Duodenal mucosa (tissue), 2 donors: ENCODE results near the gene CHKB.
"Not testable (repeated sequence)": the region's sequence is repeated elsewhere in the genome, so short reads cannot be mapped to it uniquely, and the experiment has no call there.

Source experiments
- H3K27ac ChIP-seq: one replicate; pipeline ENCODE4 v1.7.0; 2013; ENCODE audit warnings: low read depth, low read length
- H3K27me3 ChIP-seq, 2 donors: one replicate each; pipeline ENCODE4 v1.7.0; 2013; ENCODE audit warnings: low read length in 2 of 2, control low read depth in 1 of 2; ENCODE audit not compliant: insufficient read depth in 2 of 2, control insufficient read depth in 1 of 2
- H3K36me3 ChIP-seq, 2 donors: one replicate each; pipeline ENCODE4 v1.7.0; 2013; ENCODE audit warnings: low read length in 2 of 2, control low read depth in 1 of 2; ENCODE audit not compliant: insufficient read depth in 2 of 2, control insufficient read depth in 1 of 2
- H3K4me1 ChIP-seq, 2 donors: one replicate each; pipeline ENCODE4 v1.7.0; 2013; ENCODE audit warnings: low read length in 2 of 2, control low read depth in 1 of 2; ENCODE audit not compliant: insufficient read depth in 2 of 2, control insufficient read depth in 1 of 2
- H3K4me3 ChIP-seq, 2 donors: one replicate each; pipeline ENCODE4 v1.7.0; 2013; ENCODE audit warnings: low read length in 2 of 2, low read depth in 1 of 2
- H3K9ac ChIP-seq, 2 donors: one replicate each; pipeline ENCODE4 v1.7.0; 2013; ENCODE audit warnings: low read length in 2 of 2, low read depth in 1 of 2
- H3K9me3 ChIP-seq, 2 donors: one replicate each; pipeline ENCODE4 v1.7.0; 2013; ENCODE audit warnings: low read length in 2 of 2, control low read depth in 1 of 2; ENCODE audit not compliant: control insufficient read depth in 1 of 2

The CHKB gene

DNA sequence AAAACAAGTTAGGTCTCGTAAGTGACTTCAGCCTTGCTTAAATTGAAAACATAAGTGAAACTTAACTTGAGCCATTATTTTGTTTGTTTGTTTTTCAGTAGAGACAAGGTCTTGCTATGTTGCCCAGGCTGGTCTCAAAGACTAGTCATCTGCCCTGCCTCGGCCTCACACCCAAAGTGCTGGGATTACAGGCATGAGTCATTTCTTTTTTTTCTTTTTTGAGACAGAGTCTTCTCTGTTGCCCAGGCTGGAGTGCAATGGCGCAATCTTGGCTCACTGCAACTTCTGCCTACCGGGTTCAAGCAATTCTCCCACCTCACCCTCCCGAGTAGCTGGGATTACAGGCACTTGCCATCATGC is 41.0 kb downstream of the CHKB start:
- H3K27me3 ChIP-seq, H3K9ac ChIP-seq, H3K9me3 ChIP-seq, H3K36me3 ChIP-seq: not testable (repeated sequence)
- Histone ChIP-seq H3K4me1 (peaks cover 32 to 42% of the 10 kb centered on the region in 2 donors), H3K27ac (peak overlapping the region; percentile 51), H3K4me3 (peak overlapping the region in 1 of 2 donors; percentile 21)

DNA sequence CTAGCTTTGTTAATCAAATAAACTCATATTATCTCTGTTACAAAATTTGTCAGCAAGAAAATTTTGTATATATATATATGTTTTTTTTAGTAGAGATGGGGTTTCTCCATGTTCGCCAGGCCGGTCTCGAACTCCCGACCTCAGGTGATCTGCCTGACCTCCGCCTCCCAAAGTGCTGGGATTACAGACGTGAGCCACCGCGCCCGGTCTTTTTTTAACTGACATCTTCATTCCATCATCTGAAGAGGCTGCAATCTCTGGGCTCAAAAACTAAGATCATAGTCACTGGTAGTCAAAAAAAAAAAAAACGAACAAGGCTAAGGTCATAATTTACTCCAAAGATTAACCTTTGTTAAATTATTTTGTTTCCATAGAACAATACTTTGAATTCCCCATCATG is 42.3 kb downstream of the CHKB start:
- Histone ChIP-seq H3K9ac (peak overlapping the region in 1 of 2 donors; percentile 69), H3K9me3 (no peaks in the 10 kb centered on the region), H3K36me3 (no peaks in the 10 kb centered on the region), H3K27ac (no peak overlapping the region), H3K4me3 (no peak overlapping the region), H3K27me3 (no peaks in the 10 kb centered on the region), H3K4me1 (peaks cover 32 to 39% of the 10 kb centered on the region in 2 donors)

DNA sequence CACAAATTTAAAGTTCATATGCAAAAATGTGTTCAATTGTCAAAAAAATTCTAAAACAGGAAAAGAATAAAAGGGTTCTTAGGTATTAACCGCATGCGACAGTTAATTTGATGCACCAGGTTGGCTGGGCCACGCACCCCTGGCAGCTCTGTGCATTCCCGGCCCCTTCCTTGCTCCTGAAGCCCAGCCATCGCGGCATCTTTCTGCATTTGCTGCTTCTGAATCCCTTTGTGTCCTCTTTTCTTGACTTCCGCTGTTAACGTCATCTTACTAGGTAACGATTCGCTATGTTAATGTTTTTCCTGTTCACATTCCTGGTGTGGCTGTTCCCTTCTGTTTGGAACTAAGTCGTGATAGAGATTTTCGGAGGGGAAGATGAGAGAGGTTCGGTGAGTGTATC is 44.9 kb downstream of the CHKB start:
- no peaks in the 10 kb centered on the region for H3K27me3 ChIP-seq
- H3K4me1 ChIP-seq = peaks cover 22 to 28% of the 10 kb centered on the region in 2 donors
- H3K4me3 ChIP-seq = no peak overlapping the region
- no peak overlapping the region for H3K9ac ChIP-seq
- no peaks in the 10 kb centered on the region for H3K36me3 ChIP-seq
- peak overlapping the region; percentile 85 for H3K27ac ChIP-seq
- no peaks in the 10 kb centered on the region for H3K9me3 ChIP-seq

DNA sequence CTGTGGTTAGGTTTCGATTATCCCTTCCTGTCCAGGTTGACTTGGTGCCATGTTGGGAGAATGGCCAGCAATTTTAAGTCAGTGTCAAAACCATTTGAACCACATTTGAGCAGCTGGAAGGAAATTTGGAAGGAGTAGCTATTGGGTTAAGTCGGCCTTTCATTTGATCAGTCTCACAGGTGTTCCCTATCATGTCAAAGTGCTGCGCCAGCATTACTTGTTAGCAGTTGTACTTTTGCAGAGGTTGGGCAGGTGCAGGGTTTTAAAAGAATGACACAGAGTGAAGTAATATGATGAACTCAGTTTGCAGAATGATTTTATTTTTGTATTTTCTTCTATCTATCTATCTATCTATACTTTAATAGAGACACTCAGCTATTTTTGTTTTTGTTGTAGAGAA is 46.4 kb downstream of the CHKB start:
- H3K4me1 ChIP-seq = peaks cover 22 to 27% of the 10 kb centered on the region in 2 donors
- no peaks in the 10 kb centered on the region for H3K9me3 ChIP-seq
- no peaks in the 10 kb centered on the region for H3K36me3 ChIP-seq
- H3K27me3 ChIP-seq = no peaks in the 10 kb centered on the region
- no peak overlapping the region for H3K9ac ChIP-seq
- no peak overlapping the region for H3K4me3 ChIP-seq
- H3K27ac ChIP-seq = no peak overlapping the region

DNA sequence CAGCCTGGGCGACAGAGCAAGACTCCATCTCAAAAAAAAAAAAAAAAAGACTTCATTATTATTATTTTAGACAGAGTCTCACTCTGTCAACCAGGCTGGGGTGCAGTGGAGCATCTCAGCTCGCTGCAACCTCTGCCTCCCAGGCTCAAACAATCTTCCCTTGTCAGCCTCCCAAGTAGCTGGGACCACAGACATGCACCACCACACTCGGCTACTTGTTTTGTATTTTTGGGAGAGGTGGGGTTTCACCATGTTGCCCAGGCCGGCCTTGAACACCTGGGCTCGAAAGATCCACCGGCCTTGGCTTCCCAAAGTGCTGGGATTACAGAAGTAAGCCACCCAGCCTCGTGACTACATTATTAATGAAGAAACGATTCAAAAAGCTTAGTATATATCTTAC is 47.5 kb downstream of the CHKB start:
- Histone ChIP-seq H3K4me3 (no peak overlapping the region), H3K36me3 (no peaks in the 10 kb centered on the region), H3K4me1 (peaks cover 21 to 23% of the 10 kb centered on the region in 2 donors), H3K9ac (no peak overlapping the region), H3K27ac (no peak overlapping the region), H3K9me3 (no peaks in the 10 kb centered on the region), H3K27me3 (no peaks in the 10 kb centered on the region)

DNA sequence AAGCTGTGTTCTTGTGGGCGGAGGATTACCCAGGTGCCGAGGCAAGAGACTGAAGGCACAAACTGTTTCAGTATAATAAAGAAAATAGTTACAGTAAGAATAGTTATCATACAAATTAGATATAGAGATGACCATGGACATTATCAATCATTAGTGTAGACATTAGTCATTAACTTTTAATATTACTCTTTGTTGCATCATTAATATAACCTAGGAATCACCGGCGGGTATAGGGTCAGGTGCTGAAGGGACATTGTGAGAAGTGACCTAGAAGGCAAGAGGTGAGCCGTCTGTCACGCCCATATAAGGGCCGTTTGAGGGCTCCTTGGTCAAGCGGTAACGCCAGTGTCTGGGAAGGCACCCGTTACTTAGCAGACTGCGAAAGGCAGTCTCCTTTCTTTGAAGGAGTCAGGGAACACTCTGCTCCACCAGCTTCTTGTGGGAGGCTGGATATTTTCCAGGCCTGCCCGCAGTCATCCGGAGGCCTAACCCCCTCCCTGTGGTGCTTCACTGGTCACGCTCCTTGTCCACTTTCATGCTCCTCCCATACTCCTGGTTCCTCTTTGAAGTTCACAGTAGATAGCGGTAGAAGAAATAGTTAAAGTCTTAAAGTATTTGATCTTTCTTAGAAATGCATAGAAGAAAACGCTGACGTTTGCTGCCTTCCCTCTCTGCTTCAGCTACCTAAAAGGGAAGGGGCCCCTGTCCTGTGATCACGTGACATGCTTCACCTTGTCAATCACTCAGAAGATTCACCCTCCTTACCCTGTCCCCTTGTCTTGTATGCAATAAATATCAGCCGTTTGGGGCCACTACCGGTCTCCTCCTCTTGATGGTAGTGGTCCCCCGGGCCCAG is 48.6 kb downstream of the CHKB start:
- peaks cover 19 to 20% of the 10 kb centered on the region in 2 donors for H3K4me1 ChIP-seq
- H3K9me3 ChIP-seq, H3K4me3 ChIP-seq, H3K36me3 ChIP-seq, H3K27me3 ChIP-seq: not testable (repeated sequence)
- H3K9ac ChIP-seq = peak overlapping the region in 1 of 2 donors; percentile 18
- H3K27ac ChIP-seq = peak overlapping the region; percentile 26

DNA sequence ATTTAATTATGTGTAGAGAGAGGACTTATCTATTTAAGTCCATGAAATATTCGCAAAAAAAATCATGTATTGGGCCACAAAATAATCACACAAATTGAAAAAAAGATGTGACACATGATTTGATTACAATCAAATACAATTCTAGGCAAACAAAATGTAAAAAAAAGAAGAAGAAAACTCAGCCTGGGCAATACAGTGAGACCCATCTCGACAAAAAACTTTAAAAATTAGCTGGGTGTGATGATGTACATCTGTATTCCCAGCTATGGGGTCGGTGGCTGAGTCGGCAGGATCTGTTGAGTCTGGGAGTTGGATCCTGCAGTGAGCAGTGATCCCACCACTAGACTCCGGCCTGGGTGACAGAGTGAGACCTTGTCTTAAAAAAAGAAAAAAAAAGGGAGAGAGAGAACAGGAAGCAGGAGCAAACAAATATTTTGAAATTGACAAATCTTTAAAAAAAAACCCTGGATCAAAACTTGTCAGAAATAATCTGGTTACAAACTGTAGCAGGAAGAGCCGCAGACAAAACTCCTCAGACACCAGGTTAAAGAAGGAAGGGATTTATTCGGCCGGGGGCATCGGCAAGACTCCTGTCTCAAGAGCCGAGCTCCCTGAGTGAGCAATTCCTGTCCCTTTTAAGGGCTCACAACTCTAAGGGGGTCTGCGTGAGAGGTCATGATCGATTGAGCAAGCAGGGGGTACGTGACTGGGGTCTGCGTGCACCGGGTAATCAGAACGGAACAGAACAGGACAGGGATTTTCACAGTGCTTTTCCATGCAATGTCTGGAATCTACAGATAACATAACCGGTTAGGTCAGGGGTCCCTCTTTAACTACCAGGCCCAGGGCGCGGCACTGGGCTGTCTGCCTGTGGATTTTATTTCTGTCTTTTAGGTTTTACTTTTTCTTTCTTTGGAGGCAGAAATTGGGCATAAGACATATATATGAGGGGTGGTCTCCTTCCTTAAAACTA is 49.5 kb downstream of the CHKB start:
- Histone ChIP-seq H3K4me3 (no peak overlapping the region), H3K9ac (peak overlapping the region in 1 of 2 donors; percentile 98), H3K4me1 (peaks cover 21% of the 10 kb centered on the region in 2 donors), H3K27ac (no peak overlapping the region), H3K27me3 (no peaks in the 10 kb centered on the region), H3K36me3 (no peaks in the 10 kb centered on the region), H3K9me3 (no peaks in the 10 kb centered on the region)

DNA sequence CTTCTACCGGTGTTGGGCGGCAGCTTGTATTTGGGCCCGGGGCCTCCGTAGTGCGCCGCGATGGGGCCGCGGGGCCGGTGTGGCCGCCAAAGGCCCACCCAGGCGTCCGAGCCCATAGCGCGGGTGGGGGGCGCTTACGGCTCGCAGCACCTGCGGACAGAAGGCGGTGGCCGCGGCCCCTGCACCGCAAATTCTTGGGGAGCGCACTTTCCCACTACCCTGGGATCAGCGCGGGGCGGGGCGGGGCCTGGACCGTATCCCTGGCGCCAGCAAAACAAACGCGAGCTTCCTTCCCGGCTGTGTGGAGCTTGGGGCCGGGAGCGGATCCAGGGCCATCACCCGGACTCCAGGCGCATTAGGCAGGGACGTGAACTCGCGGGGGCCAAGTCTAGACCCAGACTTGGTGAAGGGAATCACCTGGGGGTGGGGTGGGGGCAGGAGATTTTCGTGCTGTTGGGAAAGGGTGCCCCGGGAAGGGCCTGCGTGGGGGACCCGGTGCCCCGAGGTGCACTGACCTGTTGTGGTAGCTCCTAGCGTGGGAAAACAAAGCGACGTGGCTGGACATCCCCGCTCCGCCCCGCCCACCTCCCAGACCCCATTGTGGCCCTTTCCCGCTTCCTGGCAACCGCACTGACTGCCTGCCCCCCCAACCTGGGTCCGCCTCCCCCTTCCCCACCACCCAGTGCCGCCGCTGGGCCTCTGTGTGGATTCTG is 50.5 kb downstream of the CHKB start:
- H3K36me3 ChIP-seq = no peaks in the 10 kb centered on the region
- H3K27me3 ChIP-seq = no peaks in the 10 kb centered on the region
- H3K9ac ChIP-seq = peak overlapping the region; percentile 98
- H3K27ac ChIP-seq = peak overlapping the region; percentile 99
- H3K4me3 ChIP-seq = peak overlapping the region; percentile 66 to 85
- peaks cover 28 to 30% of the 10 kb centered on the region in 2 donors for H3K4me1 ChIP-seq
- H3K9me3 ChIP-seq = no peaks in the 10 kb centered on the region

DNA sequence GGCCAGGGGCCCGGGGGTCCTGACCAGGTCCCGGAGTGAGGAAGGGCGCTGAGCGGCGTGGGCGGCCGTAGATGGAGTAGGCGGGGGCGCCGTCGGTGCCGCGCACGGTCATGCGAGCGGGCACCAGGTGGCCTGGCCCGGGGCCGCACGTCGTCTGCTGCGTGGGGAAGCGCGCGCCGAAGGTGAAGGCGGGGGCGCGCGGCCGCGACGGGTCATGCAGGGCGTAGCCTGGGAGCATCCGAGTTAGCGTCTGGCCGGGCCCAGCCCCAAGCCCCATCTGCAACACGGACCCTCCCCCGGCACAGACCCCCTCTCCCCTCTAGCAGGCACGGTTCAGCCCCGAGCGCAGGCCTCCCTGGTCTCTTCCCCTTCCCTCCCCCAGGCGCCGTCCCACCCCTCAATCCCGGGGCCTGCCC is 51.1 kb downstream of the CHKB start:
- Histone ChIP-seq H3K27me3 (no peaks in the 10 kb centered on the region), H3K9me3 (no peaks in the 10 kb centered on the region), H3K36me3 (no peaks in the 10 kb centered on the region), H3K27ac (peak overlapping the region; percentile 99), H3K9ac (peak overlapping the region; percentile 98), H3K4me1 (peaks cover 33 to 36% of the 10 kb centered on the region in 2 donors), H3K4me3 (peak overlapping the region; percentile 66 to 85)
